HG03378 (cell line): ENCODE measurements around the gene TACC2.
"Not testable (repeated sequence)": the region's sequence is repeated elsewhere in the genome, so short reads cannot be mapped to it uniquely, and the experiment has no call there.

ENCODE experiments used
- ATAC-seq: cut with Tn5 transposase; IDR thresholded peaks from one replicate; pipeline ENCODE4 v1.9.1; 2021; ENCODE audit warnings: mild to moderate bottlenecking, moderate library complexity; ENCODE audit not compliant: unreplicated experiment

Gene TACC2

DNA sequence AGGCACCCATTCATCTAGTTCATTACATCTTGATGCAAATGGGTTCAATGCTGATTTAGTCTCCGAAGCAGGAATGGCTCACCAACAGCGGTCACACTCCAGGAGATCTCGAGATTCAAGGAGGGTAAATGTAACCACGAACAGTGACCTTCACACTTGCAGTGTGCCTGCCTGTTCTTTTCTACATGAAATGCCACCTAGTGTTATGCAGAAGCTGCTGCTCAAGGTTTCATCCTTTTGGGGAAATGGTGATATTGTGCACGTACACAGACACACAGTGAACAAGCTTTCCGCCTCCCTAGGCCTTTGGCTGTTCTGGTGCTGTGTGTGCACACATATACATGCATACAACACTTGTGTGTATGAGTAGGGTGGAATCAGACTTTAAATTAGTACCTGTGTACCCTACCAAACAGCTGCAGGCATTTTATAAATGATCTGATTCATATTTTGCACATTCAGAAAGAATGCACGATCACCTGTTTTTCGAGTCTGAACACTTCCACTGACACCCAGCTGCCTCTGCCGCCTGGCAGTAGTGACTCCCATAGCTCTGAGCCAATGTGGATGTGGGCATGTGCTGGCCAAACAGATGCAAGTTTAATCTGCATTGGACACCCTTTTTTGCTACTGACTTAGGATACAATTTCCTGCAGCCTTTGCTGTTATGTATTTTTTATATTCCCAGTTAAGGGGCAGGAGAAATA lies 100.5 kb downstream of the TACC2 start:
- ATAC-seq, result no peak

DNA sequence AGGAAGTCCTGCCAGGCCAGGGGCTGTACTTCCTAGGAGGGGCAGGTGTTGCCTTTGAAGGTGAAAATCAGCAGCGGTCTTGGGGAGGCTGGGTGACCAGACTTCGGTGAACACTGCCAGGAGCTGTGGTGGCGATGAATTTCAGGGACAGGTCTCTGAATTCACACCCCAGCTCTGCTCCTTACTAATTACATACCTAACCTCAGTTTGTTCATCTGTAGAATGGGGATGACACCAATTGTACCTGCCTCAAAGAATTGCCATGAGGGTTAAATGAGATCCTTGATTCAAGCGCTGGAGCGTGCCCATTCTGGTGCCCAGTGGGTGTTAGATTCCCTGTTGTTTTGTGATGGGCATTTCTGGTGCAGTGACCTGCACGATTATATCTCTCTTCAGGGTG lies 102.8 kb downstream of the TACC2 start:
- ATAC-seq, result no peak

DNA sequence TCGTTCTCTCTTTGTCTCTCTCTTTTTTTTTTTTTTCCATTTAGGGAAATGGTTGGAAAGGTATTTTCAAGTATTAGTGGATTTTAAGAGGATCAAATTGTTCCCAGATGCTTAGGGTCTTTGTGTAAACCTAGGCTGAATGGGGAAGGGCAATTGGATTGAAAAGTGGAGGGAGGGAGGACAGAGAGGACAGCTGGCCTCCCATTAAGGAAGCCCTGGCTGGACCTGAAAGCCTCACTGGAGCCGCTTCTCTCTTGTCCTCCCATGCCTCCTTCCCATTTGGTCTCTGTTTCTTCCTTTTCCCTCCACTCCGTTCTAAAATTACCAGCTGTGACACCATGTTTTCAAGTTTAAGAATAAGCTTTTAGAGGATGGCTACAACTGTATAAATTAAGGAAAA lies 104.1 kb downstream of the TACC2 start:
- ATAC-seq, result no peak

DNA sequence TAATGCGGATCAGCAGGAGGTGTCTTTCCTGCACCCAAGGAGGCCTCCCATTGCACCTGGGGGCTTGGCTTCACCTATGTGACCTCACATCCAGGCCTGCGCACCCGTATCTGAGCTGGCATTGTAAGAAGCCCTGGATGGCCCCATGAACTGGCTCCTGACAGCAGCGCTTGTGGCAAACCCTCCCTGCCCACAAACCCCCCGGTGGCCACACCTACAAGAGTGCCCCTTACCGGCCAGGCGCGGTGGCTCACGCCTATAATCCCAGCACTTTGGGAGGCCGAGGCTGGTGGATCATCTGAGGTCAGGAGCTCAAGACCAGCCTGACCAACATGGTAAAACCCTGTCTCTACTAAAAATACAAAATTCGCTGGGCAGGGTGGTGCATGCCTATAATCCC lies 107.2 kb downstream of the TACC2 start:
- not testable (repeated sequence) for ATAC-seq

- no peak for ATAC-seq
These were observed 107.7 kb downstream of the TACC2 start for GRCh38 chr10:122096705-122097104.

DNA sequence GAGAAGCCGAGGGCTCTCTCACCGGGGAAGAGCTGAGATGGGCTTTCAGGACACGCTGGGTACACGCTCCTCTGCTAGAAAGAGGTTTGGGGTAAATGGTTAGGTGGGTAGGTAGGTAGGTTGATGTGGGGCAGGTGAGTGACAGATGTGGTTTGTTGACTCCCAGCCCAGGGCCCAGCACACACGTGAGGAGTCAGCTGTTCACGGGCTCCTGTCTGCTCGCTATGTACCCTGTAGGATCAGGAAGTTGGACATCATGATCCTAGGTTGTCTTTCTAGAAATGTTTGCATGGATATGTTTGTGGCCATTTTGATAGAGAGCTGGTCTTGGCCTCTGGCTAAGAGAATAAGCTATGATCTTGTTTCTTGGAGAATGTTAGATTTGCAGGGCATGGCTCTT lies 109.0 kb downstream of the TACC2 start:
- no peak for ATAC-seq

DNA sequence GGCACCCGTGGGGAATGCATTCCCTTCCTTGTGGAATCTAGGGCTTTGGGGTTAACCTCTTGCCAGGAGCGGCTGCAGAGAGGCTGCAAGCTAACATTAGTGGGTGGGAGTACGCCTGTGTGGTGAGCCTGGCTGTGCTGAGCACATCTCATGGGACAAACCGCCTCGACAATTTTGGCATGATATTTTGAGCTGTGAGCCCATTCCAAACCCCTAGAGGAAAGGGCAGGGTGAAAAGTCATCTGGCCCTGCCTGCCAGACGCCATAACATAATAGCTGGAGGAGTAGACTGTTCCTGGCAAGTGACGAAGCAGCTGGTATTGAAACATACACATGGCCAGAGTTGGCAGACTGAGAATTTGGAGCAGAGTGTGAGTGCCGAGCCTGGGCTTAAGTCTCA lies 110.0 kb downstream of the TACC2 start:
- no peak for ATAC-seq

- no peak for ATAC-seq
These were observed 110.6 kb downstream of the TACC2 start for GRCh38 chr10:122099562-122099961.

- no peak for ATAC-seq
These were observed 113.3 kb downstream of the TACC2 start for GRCh38 chr10:122102146-122102868.

DNA sequence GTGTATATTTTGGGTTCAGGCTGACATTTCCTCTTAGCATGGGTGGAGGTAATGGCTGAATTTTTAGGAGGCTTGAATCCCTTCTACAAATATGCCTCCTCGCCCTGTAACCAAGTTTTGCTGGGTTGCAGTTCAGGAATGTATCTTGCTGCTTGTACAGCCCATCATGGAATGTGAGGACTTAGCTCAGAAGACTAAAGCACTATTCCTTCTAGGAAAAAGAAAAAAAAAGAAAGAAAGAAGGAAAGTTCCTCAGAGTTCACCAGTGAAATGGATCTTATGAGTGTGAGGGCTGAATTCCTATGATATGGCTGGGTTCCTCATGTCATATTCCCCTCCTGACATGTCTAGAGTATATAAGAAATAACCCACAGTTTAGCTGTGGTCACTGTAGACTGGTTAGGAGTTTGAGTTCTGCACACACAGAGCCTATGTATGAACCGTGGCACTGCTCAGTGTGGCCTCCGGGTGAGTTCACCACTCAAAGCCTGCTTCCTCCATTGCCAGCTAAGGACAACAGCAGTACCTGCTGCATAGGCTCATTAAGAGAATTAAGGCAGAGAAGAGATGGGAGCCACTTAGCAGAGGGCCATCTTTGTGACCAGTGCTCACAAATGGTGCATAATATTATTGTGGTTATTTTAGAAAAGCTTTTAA lies 114.0 kb downstream of the TACC2 start:
- ATAC-seq, result no peak

GRCh38 chr10:122103592-122103991 lies 114.6 kb downstream of the TACC2 start:
- no peak for ATAC-seq

- not testable (repeated sequence) for ATAC-seq
These were observed 119.8 kb downstream of the TACC2 start for GRCh38 chr10:122108786-122109185.

DNA sequence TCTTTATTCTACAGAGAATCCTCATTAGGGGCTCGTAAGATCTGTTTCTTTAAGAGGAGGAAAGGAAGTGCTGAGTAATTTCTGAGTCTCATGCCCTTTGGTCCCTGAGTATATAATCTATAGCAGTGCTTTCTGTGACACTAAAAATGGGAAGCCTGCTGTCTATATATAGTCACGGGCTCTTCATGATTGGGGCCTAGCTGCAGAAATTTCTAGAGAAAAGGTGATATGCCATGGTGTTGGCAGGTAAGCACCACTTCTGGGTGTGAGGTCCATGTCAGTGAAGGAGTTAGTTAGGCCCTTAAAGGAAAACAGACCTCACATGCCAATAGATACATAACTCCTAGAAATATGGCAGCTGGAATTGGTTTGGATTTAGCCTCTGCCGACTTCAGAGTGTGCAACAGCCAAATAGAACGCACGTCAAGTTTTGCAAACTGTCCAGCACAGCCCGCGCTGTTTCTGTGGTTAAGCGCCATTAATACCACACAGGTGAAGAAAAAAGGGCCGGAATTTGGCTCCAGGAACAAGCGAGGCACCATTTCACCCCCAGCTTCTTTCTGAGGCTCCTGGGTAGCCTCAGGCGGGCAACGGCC lies 123.2 kb downstream of the TACC2 start:
- no peak for ATAC-seq

- no peak for ATAC-seq
These were observed 123.7 kb downstream of the TACC2 start for GRCh38 chr10:122112625-122113160.

GRCh38 chr10:122113161-122113944 lies 124.4 kb downstream of the TACC2 start:
- ATAC-seq, result no peak

GRCh38 chr10:122113945-122114747 lies 125.2 kb downstream of the TACC2 start:
- ATAC-seq, result no peak

DNA sequence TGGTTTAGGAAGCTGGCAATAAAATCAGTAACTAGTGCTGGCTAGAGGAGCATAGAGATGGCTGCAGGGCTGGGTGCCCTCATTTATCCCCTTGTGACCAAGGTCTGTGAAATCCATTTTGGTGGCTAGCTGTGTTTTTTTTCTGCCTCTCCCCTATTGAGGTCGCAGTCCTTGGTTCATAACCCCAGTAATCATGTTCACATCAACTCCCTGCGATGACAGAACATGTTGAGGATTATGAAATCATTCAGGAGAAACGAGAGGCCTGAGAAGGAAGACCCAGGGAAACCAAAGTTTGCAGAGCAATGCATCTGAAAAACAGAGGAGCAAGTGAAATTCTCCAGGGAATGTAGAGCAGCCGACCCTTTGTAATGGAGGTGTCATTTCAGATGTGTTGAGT lies 126.9 kb downstream of the TACC2 start:
- no peak for ATAC-seq

DNA sequence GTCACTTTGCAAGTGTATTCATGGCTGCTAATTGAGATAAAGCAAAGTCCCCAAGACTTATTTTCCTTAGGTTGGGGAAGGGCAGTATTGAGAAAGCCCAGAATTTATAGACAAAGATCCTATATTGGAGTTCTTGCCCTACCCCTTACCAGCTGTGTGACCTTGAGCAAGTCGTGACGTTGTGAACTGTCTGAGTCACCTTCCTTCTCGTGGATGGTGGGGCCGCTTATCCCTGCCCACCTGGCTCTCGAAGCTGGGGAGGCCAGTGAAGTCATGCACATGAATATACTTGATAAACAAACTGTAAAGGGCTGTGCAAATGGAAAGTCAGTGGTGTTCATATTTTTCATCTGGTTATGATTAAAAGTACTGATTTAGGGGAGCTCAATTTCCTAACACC lies 127.4 kb downstream of the TACC2 start:
- no peak for ATAC-seq

DNA sequence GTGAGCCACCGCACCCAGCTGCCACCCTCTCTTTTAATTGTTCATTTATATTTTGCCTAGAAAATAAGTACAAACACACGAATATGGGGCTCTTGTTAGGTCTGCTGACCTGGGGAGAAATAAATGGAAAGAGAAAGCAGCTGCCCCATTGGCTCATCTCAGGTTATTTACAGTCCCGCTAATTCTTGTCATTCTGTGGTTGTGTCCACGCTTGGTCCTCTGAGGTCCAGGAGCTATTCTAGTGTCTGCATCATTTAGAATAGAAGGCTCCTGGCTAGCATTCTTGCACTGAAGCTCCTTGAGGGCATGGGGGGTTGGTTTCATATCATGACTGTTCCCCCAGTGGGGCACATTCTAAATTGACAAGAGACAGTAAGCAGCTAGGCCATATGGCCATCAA lies 128.5 kb downstream of the TACC2 start:
- ATAC-seq, result no peak
